ENCODE results near the gene IGFN1.

The IGFN1 gene

GRCh38 chr1:201163707-201164106, 26.9 kb upstream of the IGFN1 start:
- DNase-seq (ENCODE audit: low read depth in 2 of 2), result no peak

- DNase-seq (ENCODE audit: low read depth in 2 of 2), result no peak
These were observed 26.0 kb upstream of the IGFN1 start for GRCh38 chr1:201164645-201165044.

- no peak for DNase-seq (ENCODE audit: low read depth in 2 of 2)
These were observed 23.3 kb upstream of the IGFN1 start for GRCh38 chr1:201167041-201167991.

- DNase-seq (ENCODE audit: low read depth in 2 of 2), result no peak
These were observed 21.4 kb upstream of the IGFN1 start for GRCh38 chr1:201169203-201169602.

GRCh38 chr1:201169971-201170532, 20.6 kb upstream of the IGFN1 start:
- DNase-seq (ENCODE audit: low read depth in 2 of 2), result no peak

GRCh38 chr1:201170533-201171062, 20.0 kb upstream of the IGFN1 start:
- DNase-seq (ENCODE audit: low read depth in 2 of 2), result peak; percentile 55 to 56

GRCh38 chr1:201171063-201172036, 19.3 kb upstream of the IGFN1 start:
- DNase-seq (ENCODE audit: low read depth in 2 of 2), result no peak

GRCh38 chr1:201172326-201172725, 18.3 kb upstream of the IGFN1 start:
- DNase-seq (ENCODE audit: low read depth in 2 of 2), result no peak

- DNase-seq (ENCODE audit: low read depth in 2 of 2), result no peak
These were observed 17.5 kb upstream of the IGFN1 start for GRCh38 chr1:201172999-201173610.

- DNase-seq (ENCODE audit: low read depth in 2 of 2), result no peak
These were observed 16.9 kb upstream of the IGFN1 start for GRCh38 chr1:201173736-201174135.

- no peak for DNase-seq (ENCODE audit: low read depth in 2 of 2)
These were observed 14.7 kb upstream of the IGFN1 start for GRCh38 chr1:201175820-201176500.

- DNase-seq (ENCODE audit: low read depth in 2 of 2), result no peak
These were observed 13.7 kb upstream of the IGFN1 start for GRCh38 chr1:201176940-201177339.

GRCh38 chr1:201178718-201179117, 11.9 kb upstream of the IGFN1 start:
- DNase-seq (ENCODE audit: low read depth in 2 of 2), result no peak

- no peak for DNase-seq (ENCODE audit: low read depth in 2 of 2)
These were observed 10.5 kb upstream of the IGFN1 start for GRCh38 chr1:201180141-201180540.

- DNase-seq (ENCODE audit: low read depth in 2 of 2), result no peak
These were observed 9.7 kb upstream of the IGFN1 start for GRCh38 chr1:201180901-201181300.

- no peak for DNase-seq (ENCODE audit: low read depth in 2 of 2)
These were observed 9.3 kb upstream of the IGFN1 start for GRCh38 chr1:201181323-201181722.

- no peak for DNase-seq (ENCODE audit: low read depth in 2 of 2)
These were observed 8.9 kb upstream of the IGFN1 start for GRCh38 chr1:201181726-201182125.

- no peak for DNase-seq (ENCODE audit: low read depth in 2 of 2)
These were observed 7.4 kb upstream of the IGFN1 start for GRCh38 chr1:201183209-201183608.

- DNase-seq (ENCODE audit: low read depth in 2 of 2), result no peak
These were observed 6.9 kb upstream of the IGFN1 start for GRCh38 chr1:201183753-201184152.

GRCh38 chr1:201184307-201185122, 6.1 kb upstream of the IGFN1 start:
- peak; percentile 68 to 69 for DNase-seq (ENCODE audit: low read depth in 2 of 2)

Measured in fibroblast of skin of left quadriceps (primary cell).